DMS53 treated with DMSO at 0.1 percent for 48 hours (cell line): ENCODE data around the gene AP2B1.

Source experiments
- DNase-seq: peaks from one replicate; lab custom pipeline; 2025; ENCODE audit not compliant: unreplicated experiment; lab: John Stamatoyannopoulos, UW

AP2B1 gene

DNA sequence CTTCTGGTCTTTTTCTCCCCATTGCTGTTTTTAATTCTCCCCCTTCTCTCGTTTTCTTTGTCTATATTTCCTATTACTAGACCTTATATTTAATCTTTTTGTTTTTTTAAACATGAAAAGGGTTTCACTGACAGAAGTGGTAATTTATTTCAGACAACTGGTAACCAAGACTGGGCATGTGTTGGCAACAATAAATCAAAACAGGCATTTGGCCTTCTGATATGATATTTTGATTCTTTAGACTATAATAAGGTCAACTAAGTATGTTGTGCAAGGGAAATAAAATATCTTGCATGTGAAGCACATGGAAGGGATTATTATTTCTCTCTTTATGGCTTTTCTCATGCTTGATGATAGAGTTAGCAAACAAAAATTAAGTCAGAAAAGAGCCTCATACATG lies 34.6 kb downstream of the AP2B1 start:
- no peak for DNase-seq

DNA sequence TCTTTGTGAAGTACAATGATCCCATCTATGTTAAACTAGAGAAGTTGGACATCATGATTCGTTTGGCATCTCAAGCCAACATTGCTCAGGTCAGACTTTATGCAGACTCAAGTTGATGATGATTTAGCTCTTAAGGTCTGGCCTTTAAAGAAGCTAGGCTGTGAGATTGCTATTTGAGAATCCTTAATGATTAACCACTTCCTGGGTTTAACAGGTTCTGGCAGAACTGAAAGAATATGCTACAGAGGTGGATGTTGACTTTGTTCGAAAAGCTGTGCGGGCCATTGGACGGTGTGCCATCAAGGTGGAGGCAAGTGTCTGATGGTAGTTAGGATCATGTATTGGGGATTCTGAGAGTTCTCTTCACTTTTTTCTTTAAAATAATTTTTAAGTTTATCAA lies 40.3 kb downstream of the AP2B1 start:
- DNase-seq = peak; percentile 45

DNA sequence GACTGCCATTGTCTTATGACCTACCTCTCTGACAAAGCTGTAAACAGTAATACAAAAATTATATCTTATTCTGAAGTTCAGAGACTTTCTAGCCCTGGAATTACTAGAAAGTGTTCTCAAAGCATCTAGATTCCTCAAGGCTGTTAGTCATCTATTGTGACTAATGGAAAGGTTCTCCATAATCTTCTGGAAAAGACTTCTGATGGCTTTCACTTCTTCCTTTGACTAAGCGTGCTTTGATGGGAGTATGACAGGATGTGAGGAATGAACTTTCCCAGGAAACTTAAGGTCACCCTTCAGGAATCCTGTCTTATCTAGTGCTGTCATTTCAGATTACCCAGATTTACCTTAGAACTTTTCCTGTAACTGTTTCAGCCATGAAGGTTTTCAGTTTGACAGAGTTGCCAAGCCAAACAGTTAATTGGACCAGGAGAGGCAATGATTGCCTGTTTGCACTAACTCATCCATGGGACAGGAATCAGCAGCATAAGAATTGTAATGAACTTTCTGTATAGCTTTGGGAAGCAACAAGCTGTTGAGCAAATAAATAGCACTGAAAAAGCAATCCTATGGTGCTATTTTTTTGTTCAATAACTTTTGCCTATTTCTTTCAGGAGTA lies 43.5 kb downstream of the AP2B1 start:
- DNase-seq = no peak

- DNase-seq = no peak
These were observed 53.9 kb downstream of the AP2B1 start for GRCh38 chr17:35641032-35641431.

GRCh38 chr17:35645923-35646322 lies 58.8 kb downstream of the AP2B1 start:
- DNase-seq = no peak

- no peak for DNase-seq
These were observed 64.3 kb downstream of the AP2B1 start for GRCh38 chr17:35651467-35651866.

DNA sequence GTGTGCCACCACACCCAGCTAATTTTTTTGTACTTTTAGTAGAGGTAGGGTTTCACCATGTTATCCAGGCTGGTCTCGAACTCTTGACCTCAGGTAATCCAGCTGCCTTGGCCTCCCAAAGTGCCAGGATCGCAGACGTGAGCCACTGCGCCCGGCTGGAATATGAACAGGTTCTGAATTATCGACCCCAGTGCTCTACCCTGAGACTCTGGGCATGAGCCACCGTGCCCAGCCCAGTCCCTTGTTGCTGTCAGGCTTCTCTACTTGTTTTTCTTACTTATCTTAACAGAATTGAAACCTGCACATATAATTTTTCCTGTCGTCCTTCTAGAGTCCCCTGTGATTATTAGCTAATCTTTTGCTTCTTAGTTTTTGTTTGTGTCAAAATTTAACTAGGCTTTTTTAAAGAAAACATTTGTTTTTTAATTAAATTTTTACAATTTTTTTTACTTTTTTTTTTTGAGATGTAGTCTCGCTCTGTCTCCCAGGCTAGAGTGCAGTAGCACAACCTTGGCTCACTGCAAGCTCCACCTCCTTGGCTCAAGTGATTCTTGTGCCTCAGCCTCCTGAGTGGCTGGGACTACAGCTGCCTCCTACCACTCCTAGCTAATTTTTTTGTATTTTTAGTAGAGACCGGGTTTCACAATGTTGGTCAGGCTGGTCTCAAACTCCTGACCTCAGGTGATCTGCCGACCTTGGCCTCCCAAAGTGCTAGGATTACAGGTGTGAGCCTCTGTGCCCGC lies 66.7 kb downstream of the AP2B1 start:
- no peak for DNase-seq

GRCh38 chr17:35655303-35655702 lies 68.2 kb downstream of the AP2B1 start:
- DNase-seq = no peak

DNA sequence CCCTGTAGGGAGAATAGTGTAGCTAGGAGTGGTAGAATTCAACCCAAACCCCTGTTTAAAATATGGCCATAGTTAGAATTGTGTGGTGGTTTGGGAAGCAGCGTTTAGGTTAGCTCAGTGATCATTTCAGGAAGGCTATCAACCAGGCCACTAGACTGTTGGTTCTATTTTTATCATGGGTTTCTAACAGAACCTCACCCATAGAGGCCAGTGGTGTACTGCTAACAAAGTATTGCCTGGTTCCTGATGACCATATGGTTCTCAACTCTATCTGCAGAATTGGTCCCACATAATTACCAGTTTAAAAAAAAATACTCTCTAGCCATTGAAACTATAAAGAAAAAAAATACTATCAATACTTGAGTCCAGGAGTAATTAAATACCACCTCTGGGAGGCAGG lies 73.8 kb downstream of the AP2B1 start:
- no peak for DNase-seq

- DNase-seq = no peak
These were observed 77.6 kb downstream of the AP2B1 start for GRCh38 chr17:35664685-35665084.

DNA sequence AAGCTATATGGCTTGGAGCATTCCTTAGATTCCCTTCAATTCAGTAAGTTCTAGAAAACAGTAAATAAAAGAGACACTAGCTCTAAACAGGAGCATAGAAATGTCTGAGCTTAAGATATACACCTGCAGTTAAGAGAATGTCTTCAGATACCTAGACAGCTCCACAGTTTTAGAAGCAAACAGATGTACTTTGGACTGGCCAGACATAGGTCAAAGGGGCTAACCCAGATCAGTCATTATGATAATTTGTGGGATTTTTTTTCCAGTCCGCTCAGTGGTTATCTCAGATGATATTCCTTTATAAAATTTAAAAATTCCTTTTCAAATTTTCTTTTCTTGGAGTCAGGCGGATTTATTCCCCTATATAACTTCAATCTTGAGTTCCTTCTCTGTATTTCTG lies 78.5 kb downstream of the AP2B1 start:
- no peak for DNase-seq

GRCh38 chr17:35666070-35666469 lies 78.9 kb downstream of the AP2B1 start:
- no peak for DNase-seq

GRCh38 chr17:35666967-35667532 lies 79.9 kb downstream of the AP2B1 start:
- DNase-seq = no peak

GRCh38 chr17:35668802-35669201 lies 81.7 kb downstream of the AP2B1 start:
- no peak for DNase-seq

DNA sequence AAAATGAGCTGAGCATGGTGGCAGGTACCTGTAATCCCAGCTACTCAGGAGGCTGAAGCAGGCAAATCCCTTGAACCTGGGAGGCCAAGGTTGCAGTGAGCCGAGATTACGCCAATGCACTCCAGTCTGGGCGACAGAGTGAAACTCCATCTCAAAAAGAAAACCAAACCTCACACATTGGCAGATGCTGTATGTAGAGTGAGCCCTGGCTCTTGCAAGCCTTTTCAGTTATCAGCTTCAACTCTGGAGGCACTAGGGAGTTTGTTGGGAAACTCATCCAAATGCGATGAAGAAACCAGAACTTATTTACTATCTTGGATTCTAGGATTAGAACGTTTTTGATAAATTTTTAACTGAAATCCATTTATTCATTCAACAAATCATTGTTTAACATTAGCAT lies 87.4 kb downstream of the AP2B1 start:
- DNase-seq = no peak

DNA sequence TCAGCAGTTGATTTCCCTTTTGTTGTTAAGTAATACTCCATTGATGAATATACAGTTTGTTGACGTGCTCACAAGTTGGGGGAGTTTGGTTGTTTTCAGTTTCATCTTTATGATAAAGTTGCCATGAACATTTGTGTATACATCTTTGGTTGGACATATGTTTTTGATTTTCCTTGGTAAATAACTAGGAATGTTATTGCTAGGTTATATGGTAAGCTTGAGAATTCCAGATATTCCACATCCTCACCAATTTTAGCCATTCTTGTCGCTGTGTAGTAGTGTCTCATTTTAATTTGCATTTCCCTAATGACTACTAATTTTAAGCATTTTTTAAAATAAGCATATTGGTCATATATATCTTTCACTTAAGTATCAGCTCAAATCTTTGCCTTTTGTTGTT lies 89.3 kb downstream of the AP2B1 start:
- DNase-seq = no peak

DNA sequence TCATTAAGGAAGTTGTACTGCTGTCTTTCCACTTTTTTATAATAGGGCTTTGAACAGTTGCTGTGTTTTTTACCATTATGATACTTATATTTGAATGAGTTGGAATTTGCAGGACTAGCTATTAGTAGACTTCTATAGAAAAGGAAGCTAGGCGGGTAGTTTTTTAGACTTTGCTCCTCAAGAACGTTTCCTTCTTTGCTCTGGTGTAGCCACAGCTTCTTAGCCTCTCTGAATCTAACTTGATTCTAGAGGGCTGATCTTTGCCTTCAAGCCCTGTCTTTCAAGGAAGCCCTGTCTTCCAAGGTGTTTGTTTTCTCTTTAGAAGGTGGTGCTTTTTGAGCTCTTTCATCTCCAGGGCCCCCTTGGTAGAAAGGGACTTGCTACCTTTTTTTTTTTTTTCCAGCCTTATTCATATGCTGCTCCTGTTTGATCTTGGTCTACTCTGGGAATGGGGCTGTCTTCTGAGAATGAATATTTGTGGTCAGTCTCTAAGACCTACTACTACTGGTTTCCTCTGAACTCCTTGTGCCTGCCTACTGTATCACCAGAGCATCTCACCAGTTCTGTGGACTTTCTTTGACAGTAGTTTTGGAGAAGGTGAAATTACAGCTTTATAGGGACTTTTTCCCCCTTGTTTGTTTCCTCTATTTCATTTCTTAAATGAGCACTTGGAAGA lies 92.0 kb downstream of the AP2B1 start:
- no peak for DNase-seq

DNA sequence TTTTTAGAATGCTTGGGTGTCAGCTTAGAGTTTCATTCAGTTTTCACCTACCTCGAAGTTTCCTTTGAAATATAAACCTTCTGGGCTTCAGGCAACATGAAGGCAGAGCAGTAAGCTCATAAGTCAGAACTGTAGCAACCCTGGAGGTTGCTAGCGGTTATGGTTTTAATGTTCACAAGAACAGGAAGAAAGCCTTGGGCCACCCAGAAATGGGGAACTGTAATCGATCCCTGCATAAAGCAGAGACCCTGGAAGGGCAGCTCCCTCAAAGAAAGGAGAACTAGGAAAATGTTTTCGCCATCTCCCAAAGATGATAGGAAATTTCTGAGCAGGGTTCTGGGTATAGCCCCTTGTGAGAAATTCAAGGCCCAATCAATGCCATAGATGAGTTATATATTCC lies 96.5 kb downstream of the AP2B1 start:
- no peak for DNase-seq

- no peak for DNase-seq
These were observed 97.1 kb downstream of the AP2B1 start for GRCh38 chr17:35684055-35684802.

GRCh38 chr17:35692512-35693210 lies 105.5 kb downstream of the AP2B1 start:
- DNase-seq = no peak

GRCh38 chr17:35693662-35694061 lies 106.5 kb downstream of the AP2B1 start:
- DNase-seq = no peak
